Neural crest cell (in vitro differentiated cells): ENCODE results near the gene TSC22D1. TPM values are rescaled to one million over a fixed set of nuclear protein-coding genes. Genes with fewer than 3 reads are reported as not detected.

Experiments
- DNase-seq: peaks from one replicate; pipeline ENCODE4 v3.0.0; 2021; ENCODE audit warnings: low read depth, mixed read lengths, low spot score
- H3K27ac Mint-ChIP-seq: one replicate; pipeline ENCODE4 v1.8.0; 2021; ENCODE audit warnings: mild to moderate bottlenecking, mixed read lengths; ENCODE audit not compliant: unreplicated experiment
- H3K27me3 Mint-ChIP-seq: 2 replicates; pipeline ENCODE4 v1.8.0; 2021; ENCODE audit warnings: low read depth, mild to moderate bottlenecking, mixed read lengths
- H3K36me3 Mint-ChIP-seq: 2 replicates; pipeline ENCODE4 v1.8.0; 2021; ENCODE audit warnings: low read depth, mild to moderate bottlenecking, mixed read lengths
- H3K4me1 Mint-ChIP-seq: 2 replicates; pipeline ENCODE4 v1.8.0; 2021; ENCODE audit warnings: mixed read lengths
- H3K4me3 Mint-ChIP-seq: one replicate; pipeline ENCODE4 v1.8.0; 2021; ENCODE audit warnings: mild to moderate bottlenecking, mixed read lengths
- H3K9me3 Mint-ChIP-seq: 2 replicates; pipeline ENCODE4 v1.8.0; 2021; ENCODE audit warnings: mixed read lengths
- total RNA-seq: library from RNA; stranded (reverse); gene quantifications from 2 replicates; pipeline ENCODE4 v1.2.1, GENCODE V29; 2021
- TF ChIP-seq, protein P1 (sequence below): fragments of 200-600 bp; sonication (generic); conservative IDR thresholded peaks from 2 replicates; pipeline ENCODE4 v1.5.0; 2021; ENCODE audit warnings: antibody characterized with exemption, mild to moderate bottlenecking

Gene TSC22D1
- total RNA-seq, 1 donor from 2014 or later = 119 TPM

DNA sequence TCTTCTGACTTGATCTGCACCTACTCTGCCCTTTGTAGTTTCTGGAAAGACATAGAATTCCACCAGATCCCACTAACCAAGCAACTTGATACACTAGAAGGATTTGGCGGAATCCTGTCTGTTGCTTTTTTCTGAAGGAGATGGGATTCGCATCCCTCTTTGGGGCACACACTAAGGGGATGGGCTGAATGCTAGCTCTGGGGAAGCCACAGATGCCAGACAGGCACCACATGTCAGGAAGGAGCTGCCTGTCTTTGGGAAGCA is 150.4 kb downstream of the TSC22D1 start:
- Mint-ChIP-seq H3K36me3 (peaks cover 6% of the 10 kb centered on the region), H3K27ac (no peak overlapping the region), H3K27me3 (no peaks in the 10 kb centered on the region), H3K4me3 (no peak overlapping the region), H3K9me3 (peaks cover 2% of the 10 kb centered on the region), H3K4me1 (peaks cover 13% of the 10 kb centered on the region)
- DNase-seq = no peak
- TF ChIP-seq, protein P1, sequence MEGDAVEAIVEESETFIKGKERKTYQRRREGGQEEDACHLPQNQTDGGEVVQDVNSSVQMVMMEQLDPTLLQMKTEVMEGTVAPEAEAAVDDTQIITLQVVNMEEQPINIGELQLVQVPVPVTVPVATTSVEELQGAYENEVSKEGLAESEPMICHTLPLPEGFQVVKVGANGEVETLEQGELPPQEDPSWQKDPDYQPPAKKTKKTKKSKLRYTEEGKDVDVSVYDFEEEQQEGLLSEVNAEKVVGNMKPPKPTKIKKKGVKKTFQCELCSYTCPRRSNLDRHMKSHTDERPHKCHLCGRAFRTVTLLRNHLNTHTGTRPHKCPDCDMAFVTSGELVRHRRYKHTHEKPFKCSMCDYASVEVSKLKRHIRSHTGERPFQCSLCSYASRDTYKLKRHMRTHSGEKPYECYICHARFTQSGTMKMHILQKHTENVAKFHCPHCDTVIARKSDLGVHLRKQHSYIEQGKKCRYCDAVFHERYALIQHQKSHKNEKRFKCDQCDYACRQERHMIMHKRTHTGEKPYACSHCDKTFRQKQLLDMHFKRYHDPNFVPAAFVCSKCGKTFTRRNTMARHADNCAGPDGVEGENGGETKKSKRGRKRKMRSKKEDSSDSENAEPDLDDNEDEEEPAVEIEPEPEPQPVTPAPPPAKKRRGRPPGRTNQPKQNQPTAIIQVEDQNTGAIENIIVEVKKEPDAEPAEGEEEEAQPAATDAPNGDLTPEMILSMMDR = no peak

DNA sequence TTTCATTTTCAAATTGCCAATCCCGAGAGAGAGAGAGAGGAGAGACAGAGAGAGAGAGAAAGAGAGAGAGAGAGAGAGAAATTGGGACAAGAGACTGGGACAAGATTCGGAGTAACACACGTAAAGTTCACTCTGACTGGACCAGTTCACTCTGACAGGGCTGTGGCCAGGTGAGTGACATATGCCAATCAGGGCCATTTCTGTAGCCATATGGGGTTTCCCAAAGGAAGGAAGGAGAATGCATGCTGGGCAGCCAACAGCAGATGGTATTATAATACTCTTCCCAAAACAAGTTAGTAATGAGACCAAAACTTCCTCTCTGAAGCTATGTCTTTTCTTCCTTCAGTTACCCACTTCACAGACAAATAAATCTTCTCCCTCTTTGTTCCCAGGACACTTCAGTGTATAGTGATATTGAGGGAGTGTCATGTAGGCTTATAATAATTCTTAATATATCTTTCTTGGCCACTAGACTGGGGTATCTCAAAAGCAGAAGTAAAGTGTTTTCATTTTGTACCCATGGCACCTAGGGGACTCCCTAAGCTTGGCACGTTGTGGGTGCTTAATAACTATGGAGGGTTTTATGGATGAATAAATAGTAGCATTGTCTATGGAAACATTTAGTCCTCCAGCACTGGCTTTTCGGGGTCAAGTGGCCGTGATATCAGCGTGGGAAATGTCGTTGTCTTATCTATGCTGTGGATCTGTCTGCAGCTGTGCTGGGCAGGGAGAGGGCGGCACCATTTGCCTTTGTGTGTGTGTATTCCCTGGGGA is 150.9 kb downstream of the TSC22D1 start:
- H3K4me1 Mint-ChIP-seq = peaks cover 17% of the 10 kb centered on the region
- H3K27ac Mint-ChIP-seq = no peak overlapping the region
- no peaks in the 10 kb centered on the region for H3K27me3 Mint-ChIP-seq
- H3K36me3 Mint-ChIP-seq = peaks cover 6% of the 10 kb centered on the region
- no peak for DNase-seq
- TF ChIP-seq, protein P1 = no peak
- H3K9me3 Mint-ChIP-seq = peaks cover 2% of the 10 kb centered on the region
- no peak overlapping the region for H3K4me3 Mint-ChIP-seq

DNA sequence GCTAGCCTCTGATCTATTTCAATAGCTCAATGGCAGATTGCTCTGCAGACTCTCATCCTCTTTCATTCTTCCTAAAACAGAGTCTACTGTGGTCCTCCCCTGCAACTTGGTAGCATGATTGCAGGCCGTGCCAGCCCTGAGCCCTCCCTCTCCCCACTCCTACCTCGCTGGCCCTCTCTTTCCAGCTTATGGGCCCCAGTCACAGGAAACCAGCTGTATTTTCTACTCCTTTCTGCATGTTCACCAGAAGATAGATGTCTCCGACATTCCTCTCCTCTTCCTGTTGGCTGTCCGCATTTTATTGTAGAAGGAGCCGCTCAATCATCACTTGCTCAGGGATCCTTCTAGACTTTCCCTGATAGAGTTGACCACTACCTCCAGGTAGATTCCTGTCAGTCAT is 152.3 kb downstream of the TSC22D1 start:
- Mint-ChIP-seq H3K4me1 (peaks cover 11% of the 10 kb centered on the region), H3K27ac (no peak overlapping the region), H3K9me3 (peaks cover 2% of the 10 kb centered on the region), H3K36me3 (peaks cover 6% of the 10 kb centered on the region), H3K4me3 (no peak overlapping the region), H3K27me3 (no peaks in the 10 kb centered on the region)
- no peak for DNase-seq
- TF ChIP-seq, protein P1 = no peak

DNA sequence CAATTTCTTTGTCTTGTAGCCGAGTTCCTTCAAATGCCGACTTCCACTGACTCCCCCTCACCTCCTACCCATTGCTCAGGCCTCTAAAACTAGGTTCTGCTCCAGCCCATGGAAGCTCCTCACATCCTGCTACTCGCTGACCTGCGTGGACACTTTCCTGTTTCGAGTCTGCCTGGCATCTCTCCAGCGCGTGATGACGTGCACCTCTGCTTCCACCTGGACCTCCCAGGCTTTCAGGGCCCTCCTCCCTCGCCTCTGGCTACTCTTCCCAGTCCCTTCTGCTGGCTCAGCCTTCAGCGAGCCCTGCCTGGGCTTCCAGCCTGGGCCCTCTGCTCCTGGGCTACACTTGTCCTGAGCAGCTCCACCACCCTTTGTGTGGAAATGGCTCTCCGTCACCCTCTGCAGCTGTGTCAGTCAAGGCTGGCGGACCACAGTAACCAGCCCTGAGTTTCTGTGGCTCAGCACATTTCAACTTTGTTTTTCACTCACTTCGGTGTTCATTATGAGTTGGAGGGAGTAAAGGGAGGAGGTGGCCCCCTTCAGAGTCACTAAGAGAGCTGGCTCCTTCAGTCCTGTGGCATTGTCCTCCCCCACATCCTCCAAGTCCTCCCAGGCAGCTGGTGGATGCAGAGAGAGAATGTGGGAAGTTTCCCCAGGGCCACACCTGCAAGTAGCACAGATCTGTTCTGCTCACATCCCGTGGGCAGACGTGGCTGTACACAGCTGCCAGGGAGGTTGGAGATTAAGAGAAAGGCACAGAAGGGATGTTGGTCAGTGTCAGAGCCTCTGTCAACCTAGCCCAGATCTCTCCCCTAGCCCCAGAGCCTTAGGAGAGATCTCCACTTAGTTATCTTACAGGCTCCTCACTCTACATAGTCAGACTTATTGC is 153.1 kb downstream of the TSC22D1 start:
- H3K27me3 Mint-ChIP-seq = no peaks in the 10 kb centered on the region
- H3K9me3 Mint-ChIP-seq = peaks cover 2% of the 10 kb centered on the region
- no peak overlapping the region for H3K4me3 Mint-ChIP-seq
- TF ChIP-seq, protein P1 = no peak
- peak overlapping the region; percentile 58 for H3K27ac Mint-ChIP-seq
- H3K36me3 Mint-ChIP-seq = peaks cover 6% of the 10 kb centered on the region
- H3K4me1 Mint-ChIP-seq = peaks cover 8% of the 10 kb centered on the region
- no peak for DNase-seq

DNA sequence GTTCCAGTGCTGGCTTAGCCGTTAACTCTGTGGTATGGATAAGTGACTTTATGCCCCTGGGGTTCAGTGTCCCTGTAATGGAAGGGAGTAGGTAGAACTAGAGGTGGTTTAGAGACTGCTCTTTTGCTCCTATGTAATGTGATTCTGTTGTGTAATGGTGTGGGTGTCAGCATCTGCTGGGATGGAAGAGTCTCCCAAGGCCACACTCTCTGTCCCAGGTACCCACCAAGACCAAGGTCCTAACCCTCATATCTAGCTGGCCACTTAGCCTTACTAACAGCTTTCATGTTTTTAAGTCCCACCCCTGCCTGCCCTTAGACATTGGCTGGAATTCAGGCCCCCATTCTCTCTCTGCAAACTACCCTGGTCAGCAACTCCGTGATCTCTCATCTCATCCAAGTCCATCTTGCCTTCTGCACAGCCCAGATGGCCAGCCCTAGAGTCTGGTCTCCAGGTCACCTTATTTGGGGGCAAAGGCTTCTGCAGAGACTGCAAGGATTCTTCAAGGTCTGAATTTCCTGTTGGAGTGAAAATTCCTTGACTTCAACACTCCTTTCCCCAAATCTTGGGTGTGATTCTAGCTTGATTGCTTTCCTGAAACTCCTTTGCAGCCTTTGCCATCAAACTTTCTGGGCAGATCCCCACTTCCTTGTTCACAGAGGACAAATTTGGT is 154.1 kb downstream of the TSC22D1 start:
- no peaks in the 10 kb centered on the region for H3K9me3 Mint-ChIP-seq
- H3K36me3 Mint-ChIP-seq = no peaks in the 10 kb centered on the region
- H3K27me3 Mint-ChIP-seq = no peaks in the 10 kb centered on the region
- TF ChIP-seq, protein P1 = no peak
- no peak overlapping the region for H3K4me3 Mint-ChIP-seq
- peaks cover 14% of the 10 kb centered on the region for H3K4me1 Mint-ChIP-seq
- no peak for DNase-seq
- peak overlapping the region; percentile 16 for H3K27ac Mint-ChIP-seq
